GM12801 (cell line): ENCODE measurements around the gene PPP2R5A.

ENCODE experiments used
- TF ChIP-seq, protein P1 (sequence below): IDR thresholded peaks from one replicate; pipeline ENCODE4 v1.5.1; 2011; ENCODE audit warnings: control low read depth; ENCODE audit not compliant: insufficient read length; ENCODE audit errors: extremely low read depth

Gene PPP2R5A

DNA sequence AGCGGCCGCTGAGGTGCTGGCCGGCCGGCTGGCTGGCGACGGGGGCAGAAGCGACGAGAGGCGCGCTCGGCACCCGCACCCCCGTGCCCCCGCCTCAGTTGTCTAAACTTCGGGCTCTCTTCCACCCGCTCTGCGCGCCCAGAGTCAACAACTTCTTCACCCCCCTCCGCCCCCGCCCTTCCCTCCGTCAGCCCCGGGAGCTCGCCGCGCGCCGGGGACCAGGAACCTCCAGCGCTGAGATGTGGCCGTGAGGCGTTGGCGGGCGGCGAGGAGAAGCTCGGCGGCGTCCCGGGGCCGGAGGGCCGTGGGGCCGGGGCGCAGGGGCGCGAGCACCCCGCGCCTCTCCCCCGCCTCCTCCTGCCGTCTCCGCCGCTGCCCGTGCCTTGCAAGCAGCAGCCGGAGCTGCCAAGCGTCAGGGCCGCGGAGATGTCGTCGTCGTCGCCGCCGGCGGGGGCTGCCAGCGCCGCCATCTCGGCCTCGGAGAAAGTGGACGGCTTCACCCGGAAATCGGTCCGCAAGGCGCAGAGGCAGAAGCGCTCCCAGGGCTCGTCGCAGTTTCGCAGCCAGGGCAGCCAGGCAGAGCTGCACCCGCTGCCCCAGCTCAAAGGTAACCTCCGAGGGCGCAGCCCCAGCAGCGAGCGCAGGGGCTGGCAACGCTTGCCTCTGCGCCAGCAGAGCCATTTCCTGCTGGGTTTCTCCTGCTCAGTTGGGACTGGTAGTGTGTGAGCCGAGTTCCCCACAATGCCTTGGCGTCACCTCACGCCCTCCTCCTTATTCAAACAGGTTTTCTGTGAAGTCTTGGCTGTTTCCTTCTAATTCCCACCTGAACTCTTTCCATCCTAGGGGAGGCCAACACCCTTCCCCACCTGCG is 710 bp downstream of the PPP2R5A start:
- TF ChIP-seq, protein P1, sequence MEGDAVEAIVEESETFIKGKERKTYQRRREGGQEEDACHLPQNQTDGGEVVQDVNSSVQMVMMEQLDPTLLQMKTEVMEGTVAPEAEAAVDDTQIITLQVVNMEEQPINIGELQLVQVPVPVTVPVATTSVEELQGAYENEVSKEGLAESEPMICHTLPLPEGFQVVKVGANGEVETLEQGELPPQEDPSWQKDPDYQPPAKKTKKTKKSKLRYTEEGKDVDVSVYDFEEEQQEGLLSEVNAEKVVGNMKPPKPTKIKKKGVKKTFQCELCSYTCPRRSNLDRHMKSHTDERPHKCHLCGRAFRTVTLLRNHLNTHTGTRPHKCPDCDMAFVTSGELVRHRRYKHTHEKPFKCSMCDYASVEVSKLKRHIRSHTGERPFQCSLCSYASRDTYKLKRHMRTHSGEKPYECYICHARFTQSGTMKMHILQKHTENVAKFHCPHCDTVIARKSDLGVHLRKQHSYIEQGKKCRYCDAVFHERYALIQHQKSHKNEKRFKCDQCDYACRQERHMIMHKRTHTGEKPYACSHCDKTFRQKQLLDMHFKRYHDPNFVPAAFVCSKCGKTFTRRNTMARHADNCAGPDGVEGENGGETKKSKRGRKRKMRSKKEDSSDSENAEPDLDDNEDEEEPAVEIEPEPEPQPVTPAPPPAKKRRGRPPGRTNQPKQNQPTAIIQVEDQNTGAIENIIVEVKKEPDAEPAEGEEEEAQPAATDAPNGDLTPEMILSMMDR = no peak

DNA sequence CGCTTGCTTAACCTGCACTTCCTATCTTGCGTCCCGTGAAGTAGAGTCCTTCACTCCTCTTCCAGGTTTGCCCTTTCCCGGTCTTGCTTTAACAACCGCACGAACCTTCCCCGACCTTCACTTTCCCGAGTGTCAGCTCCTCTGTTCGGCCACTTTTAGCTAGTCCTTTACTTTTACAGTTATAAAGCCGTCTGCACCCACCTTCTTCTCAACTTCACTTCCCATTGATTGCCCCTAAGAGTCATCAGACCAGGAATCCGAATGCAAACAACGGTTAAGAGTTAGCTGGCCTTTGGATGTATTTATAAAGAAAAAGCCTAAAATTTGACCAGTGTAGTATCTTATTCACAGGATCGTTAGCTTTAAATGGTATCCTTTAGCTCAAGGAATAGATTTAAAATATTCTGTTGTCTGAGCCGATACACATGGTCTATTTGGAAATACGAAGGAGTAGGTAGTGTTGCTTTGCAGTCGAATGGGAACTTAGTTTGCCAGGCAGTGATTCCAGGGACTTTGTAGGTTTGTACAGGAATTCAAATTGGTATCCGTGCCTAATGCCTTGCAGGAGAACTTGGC is 1.4 kb downstream of the PPP2R5A start:
- TF ChIP-seq, protein P1 = no peak

DNA sequence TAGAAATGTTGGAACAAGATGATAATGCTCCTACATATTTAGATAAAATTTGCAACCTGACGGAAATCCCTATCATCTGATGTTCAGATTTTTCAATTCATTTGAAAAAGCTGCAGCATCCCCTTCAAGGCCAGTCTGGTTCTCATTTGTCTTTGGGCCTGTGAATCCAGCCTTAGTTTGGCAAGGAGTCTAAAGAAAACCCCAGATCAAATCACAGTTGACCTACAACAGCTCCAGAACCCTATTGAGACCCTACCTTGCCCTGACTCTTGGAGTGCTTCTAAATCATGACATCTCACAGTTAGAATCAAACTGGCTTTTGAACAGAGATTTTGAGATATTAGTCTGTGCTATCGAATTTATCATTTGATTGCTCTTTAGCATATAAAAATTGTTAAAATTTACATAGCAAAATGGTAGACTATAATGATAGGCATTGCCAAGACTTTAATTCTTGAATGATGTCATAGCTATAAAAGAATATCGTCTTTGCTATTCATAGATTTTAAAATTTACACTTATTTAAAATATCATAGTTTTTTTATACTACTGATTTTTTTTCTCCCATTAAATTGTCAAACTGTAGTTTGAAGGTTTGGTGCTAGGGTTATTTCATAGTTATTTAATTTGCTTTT is 2.2 kb downstream of the PPP2R5A start:
- TF ChIP-seq, protein P1 = no peak

DNA sequence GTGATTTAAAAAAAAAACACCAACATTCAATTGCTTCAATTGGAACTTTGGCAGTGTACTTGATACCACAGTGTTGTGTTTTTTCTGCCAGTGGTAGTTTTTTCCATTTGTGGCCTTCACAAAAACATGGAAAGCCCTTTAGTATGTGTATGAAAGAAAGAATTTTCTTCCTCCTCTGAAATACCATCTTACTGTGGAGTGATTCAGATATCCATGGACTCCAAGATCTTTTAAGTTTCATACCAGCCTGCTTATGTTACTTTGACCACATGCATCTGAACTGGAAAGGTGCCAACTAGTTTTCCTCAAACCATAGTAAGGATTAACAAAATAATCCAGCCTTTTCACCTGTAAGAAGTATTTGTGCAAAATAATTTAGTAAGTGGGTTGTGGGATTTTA is 3.4 kb downstream of the PPP2R5A start:
- TF ChIP-seq, protein P1 = no peak

DNA sequence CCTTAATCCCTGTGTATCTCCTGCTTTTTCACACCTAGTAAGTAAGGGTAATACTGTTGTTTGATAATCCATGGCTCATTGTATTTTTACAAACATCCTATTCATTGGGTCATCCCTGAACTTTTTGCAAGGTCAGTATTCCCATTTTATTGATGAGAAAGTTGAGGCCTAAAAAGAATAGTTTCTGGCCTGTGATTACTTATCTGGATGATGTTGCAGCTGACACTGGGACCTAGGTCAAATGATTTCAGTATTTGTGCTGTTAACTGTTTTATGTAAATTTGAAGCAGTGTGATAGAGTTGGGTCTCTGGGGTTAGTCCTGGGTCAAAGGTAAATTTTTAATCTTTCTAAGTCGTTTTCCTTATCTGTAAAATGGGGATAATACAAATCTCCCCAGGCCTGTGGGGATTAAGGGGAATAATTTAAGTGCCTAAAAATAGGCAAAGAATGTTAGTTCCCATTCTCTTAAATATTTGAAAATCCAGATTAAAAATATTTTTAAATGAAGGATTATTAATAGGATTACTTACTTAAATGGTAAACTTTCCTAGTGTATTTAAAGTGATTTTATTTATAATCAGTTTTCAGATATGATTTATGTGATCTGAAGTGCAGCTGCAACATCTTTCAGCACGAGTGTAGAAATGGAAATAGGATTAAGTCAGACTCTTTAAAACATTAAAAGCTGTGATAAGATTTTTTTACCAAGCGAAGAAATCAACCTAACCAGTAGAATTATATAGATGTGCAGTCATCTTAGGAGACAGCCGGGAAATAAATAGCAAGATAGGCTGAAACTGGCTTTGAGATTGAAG is 4.3 kb downstream of the PPP2R5A start:
- TF ChIP-seq, protein P1 = no peak

DNA sequence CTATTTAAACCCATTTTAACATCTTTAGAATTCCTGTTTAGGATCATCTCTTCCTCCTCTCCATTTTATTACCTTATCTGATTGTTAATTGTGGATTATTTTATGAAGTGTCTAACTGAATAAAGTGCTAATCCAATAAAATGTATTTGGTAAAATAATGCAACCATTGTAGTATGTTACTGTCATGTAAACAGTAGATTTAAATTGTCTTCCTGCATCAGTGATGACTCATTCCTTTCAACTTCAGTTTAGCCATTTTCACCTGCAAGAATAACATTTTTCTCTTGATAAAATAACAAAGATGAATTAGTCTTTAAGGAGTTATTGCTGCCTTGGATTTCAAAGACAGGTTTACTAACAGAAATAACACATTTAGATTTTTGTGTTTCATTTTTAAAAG is 5.4 kb downstream of the PPP2R5A start:
- TF ChIP-seq, protein P1 = no peak
